Measurements from ENCODE around the gene EHMT2. TPM values are rescaled to one million over a fixed set of nuclear protein-coding genes. Genes with fewer than 3 reads are reported as not detected.

The EHMT2 gene
- total and polyA plus RNA-seq, 7 donors = 6.8 to 20.8 (median 8.4) TPM

- peaks cover 0 to 28% (median 0%) of the 10 kb centered on the region in 3 donors for H3K27me3 ChIP-seq (ENCODE audit: insufficient read depth in 3 of 3, low read length in 2 of 3)
- no peak for DNase-seq
- WGBS, 3 donors = 67 to 74% (median 73%) methylated on average over 9 of the region's 9 CpGs
- H3K36me3 ChIP-seq (ENCODE audit: insufficient read depth in 1 of 2, low read depth in 1 of 2) = no peaks in the 10 kb centered on the region
- ATAC-seq = no peak
- peak overlapping the region; percentile 30 for H3K27ac ChIP-seq
- H3K4me3 ChIP-seq = no peak overlapping the region
- intact Hi-C loops (cut with DNase I) = no loop called here
- TF ChIP-seq CTCF (IDR thresholded peaks at IDR 0.05) = no peak
- H3K9me3 ChIP-seq = no peaks in the 10 kb centered on the region
- H3K4me1 ChIP-seq = no peaks in the 10 kb centered on the region
These were observed 47.6 kb upstream of the EHMT2 start for GRCh38 chr6:31945154-31945506.

GRCh38 chr6:31943742-31944141 lies 46.2 kb upstream of the EHMT2 start:
- Histone ChIP-seq H3K36me3 (ENCODE audit: insufficient read depth in 1 of 2, low read depth in 1 of 2) (no peaks in the 10 kb centered on the region), H3K9me3 (no peaks in the 10 kb centered on the region), H3K4me3 (no peak overlapping the region), H3K27ac (no peak overlapping the region), H3K4me1 (no peaks in the 10 kb centered on the region), H3K27me3 (ENCODE audit: insufficient read depth in 3 of 3, low read length in 2 of 3) (peaks cover 0 to 28% (median 0%) of the 10 kb centered on the region in 3 donors)
- DNase-seq = no peak
- ATAC-seq = no peak
- intact Hi-C loops (cut with DNase I) = no loop called here
- 79 to 83% (median 81%) methylated on average over 3 of the region's 3 CpGs for WGBS, 3 donors
- TF ChIP-seq CTCF (IDR thresholded peaks at IDR 0.05) = no peak

GRCh38 chr6:31940256-31940664 lies 42.8 kb upstream of the EHMT2 start:
- WGBS, 3 donors = 1 to 3% (median 2%) methylated on average over 6 of the region's 6 CpGs
- Histone ChIP-seq H3K4me3 (no peak overlapping the region), H3K27ac (no peak overlapping the region), H3K36me3 (ENCODE audit: insufficient read depth in 1 of 2, low read depth in 1 of 2) (no peaks in the 10 kb centered on the region), H3K27me3 (ENCODE audit: insufficient read depth in 3 of 3, low read length in 2 of 3) (peaks cover 0 to 27% (median 0%) of the 10 kb centered on the region in 3 donors), H3K9me3 (no peaks in the 10 kb centered on the region), H3K4me1 (no peaks in the 10 kb centered on the region)
- no peak for DNase-seq
- no peak for TF ChIP-seq CTCF (IDR thresholded peaks at IDR 0.05)
- no peak for ATAC-seq
- intact Hi-C loops (cut with DNase I) = no loop called here

DNA sequence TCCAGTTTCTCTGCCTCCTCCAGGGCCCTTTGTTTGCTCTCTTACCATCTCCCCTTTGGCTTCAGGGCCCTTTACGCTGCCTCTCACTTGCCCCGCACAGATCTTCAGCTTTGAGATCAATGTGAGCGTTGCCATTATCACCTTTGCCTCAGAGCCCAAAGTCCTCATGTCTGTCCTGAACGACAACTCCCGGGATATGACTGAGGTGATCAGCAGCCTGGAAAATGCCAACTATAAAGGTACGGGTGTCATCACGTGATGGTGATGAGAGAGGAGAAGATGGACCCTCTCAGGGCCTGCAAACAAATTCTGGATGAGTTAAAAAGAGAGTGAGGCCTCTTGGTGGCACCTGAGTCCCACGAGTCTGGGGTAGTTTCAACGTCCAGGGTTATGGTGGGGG lies 38.3 kb upstream of the EHMT2 start:
- WGBS, 3 donors = 77 to 80% (median 78%) methylated on average over 9 of the region's 9 CpGs
- Histone ChIP-seq H3K27ac (no peak overlapping the region), H3K9me3 (no peaks in the 10 kb centered on the region), H3K4me3 (no peak overlapping the region), H3K27me3 (ENCODE audit: insufficient read depth in 3 of 3, low read length in 2 of 3) (no peaks in the 10 kb centered on the region), H3K36me3 (ENCODE audit: insufficient read depth in 1 of 2, low read depth in 1 of 2) (no peaks in the 10 kb centered on the region), H3K4me1 (no peaks in the 10 kb centered on the region)
- DNase-seq (no peak), ATAC-seq (no peak)
- TF ChIP-seq CTCF (IDR thresholded peaks at IDR 0.05) = no peak
- intact Hi-C loops (cut with DNase I) = no loop called here

DNA sequence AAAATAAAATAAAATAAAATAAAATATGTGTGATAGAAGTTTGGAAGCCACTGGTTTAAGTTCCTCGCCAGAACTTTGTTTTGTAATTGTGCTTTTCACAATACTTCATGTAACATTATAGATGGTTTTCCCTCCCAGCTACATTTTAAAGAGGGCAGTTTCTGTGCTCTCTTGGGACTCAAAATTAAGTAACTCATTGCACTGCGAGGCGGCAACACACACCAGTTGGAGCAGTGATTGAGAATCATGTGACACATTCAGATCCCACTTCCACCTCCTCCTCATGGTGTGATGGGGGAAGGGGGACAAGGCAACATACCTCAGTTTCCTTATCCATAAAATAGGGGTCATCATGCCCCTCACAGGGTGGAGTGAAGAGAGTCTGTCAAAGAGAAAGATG lies 37.5 kb upstream of the EHMT2 start:
- intact Hi-C loops (cut with DNase I) = no loop called here

More for the DNA sequence above, 37.5 kb upstream of the EHMT2 start:
- Histone ChIP-seq H3K27me3 (ENCODE audit: insufficient read depth in 3 of 3, low read length in 2 of 3) (no peaks in the 10 kb centered on the region), H3K36me3 (ENCODE audit: insufficient read depth in 1 of 2, low read depth in 1 of 2) (no peaks in the 10 kb centered on the region), H3K4me1 (no peaks in the 10 kb centered on the region), H3K4me3 (no peak overlapping the region), H3K27ac (no peak overlapping the region), H3K9me3 (no peaks in the 10 kb centered on the region)
- DNase-seq = no peak
- ATAC-seq = no peak
- WGBS, 3 donors = 57 to 60% (median 59%) methylated on average over 3 of the region's 3 CpGs
- no peak for TF ChIP-seq CTCF (IDR thresholded peaks at IDR 0.05)
